ENCODE measurements around the gene CD36. TPM values are rescaled to one million over a fixed set of nuclear protein-coding genes. Genes with fewer than 3 reads are reported as not detected.

The CD36 gene
- total RNA-seq, 1 experiment from 2014 or later = not detected

- no peak for DNase-seq (ENCODE audit: low read depth)
Observed at GRCh38 chr7:80624763-80625162, 13.7 kb upstream of the CD36 start.

DNA sequence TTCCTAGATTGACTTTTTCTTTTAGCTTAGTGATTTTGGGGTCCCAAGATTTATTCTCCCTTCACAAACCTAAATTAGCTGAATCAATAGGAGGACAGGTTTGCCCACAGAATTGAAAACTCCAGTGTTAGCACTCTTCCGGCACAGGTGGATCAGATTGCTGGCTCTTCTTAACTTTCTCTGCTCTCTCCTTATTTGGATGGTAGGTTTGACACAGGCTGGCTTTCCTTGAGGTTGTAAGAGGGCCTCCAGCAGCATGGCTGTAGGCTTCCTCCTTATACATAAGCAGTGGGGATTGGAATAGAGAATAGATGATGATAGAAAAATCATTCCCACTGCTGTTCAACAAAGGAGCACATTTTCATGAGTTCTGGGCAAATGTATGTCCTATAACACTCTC, 9.4 kb upstream of the CD36 start:
- no peak for DNase-seq (ENCODE audit: low read depth)

GRCh38 chr7:80630608-80631405, 7.6 kb upstream of the CD36 start:
- no peak for DNase-seq (ENCODE audit: low read depth)

- no peak for DNase-seq (ENCODE audit: low read depth)
Observed at GRCh38 chr7:80631421-80631820, 7.0 kb upstream of the CD36 start.

- no peak for DNase-seq (ENCODE audit: low read depth)
Observed at GRCh38 chr7:80632139-80632538, 6.3 kb upstream of the CD36 start.

DNA sequence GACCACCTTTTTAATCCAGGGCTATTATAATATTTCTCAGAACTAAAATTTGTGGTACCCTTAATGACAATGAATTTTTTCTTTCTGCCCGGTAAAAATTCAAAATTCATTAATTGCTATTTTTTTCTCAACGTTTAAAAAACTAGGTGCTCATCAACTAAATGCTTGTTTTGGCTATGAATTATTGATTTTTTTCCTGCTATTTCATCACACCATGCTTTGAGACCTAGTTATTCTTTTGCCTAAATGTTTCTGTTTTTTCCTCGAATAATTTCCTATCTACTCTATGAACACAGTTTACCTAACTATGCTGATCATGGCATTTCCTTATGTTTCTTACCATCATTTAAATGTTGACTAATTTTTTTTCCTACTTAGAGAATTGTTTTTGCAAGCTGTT, 5.6 kb upstream of the CD36 start:
- no peak for DNase-seq (ENCODE audit: low read depth)

GRCh38 chr7:80634505-80634904, 3.9 kb upstream of the CD36 start:
- no peak for DNase-seq (ENCODE audit: low read depth)

GRCh38 chr7:80635533-80635932, 2.9 kb upstream of the CD36 start:
- no peak for DNase-seq (ENCODE audit: low read depth)

DNA sequence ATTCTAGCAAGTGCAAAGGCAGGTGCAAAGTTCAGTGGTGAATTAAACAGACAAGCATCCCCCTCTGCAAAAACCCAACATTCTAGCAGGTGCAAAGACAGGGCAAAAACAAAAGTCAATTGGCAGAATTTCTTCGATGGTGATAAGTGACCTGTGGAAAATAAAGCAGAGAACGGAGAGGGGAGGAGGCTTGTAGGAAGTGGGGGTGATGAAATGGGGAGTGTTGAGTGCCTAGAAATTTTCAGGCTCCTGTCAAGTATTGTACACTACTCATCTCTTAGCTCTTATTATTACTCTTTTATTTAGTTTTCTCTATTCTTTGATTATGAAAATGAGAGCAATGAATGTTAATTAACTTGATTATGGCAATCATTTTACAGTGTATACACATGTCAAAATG, 2.4 kb upstream of the CD36 start:
- DNase-seq (ENCODE audit: low read depth) = no peak

GRCh38 chr7:80636709-80637108, 1.7 kb upstream of the CD36 start:
- DNase-seq (ENCODE audit: low read depth) = no peak

- DNase-seq (ENCODE audit: low read depth) = no peak
Observed at GRCh38 chr7:80637454-80637853, 988 bp upstream of the CD36 start.

DNA sequence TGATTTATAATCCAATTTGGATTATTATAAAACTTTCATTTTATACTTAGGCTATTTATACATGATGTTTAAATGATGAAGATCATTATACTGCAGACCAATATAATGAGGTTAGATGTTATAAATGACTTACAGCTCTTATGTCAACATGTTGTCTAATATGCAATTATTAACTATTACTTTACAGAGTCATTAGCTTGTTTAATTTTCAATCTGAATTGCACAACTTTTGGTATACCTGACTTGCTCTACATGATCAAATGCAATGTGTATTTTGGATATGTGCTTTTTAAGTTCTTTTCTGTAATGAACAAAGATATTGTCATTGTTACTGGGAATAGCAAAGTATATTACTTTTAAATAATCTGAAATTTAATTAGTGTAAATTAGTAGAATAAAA, 569 bp downstream of the CD36 start:
- DNase-seq (ENCODE audit: low read depth) = no peak

DNA sequence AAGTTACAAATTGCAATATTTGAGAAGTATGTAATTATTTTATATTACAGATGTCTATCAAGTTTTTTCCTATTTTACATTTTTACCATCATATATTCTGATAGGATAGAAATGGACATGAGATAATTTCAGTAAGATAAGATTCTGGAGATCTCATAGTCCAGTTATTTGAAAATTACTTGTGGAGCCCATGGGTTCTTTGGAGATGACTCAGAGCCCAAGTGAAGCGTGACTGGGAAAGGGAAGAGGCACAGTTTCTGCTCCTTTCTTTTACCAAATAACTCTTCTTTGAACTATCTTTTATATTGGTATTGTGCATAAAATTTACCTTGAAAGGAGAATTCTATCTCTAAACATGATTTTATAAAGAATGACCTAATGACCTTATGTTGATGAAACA, 2.4 kb downstream of the CD36 start:
- peak; percentile 76 for DNase-seq (ENCODE audit: low read depth)

- DNase-seq (ENCODE audit: low read depth) = no peak
Observed at GRCh38 chr7:80641548-80641947, 3.1 kb downstream of the CD36 start.

DNA sequence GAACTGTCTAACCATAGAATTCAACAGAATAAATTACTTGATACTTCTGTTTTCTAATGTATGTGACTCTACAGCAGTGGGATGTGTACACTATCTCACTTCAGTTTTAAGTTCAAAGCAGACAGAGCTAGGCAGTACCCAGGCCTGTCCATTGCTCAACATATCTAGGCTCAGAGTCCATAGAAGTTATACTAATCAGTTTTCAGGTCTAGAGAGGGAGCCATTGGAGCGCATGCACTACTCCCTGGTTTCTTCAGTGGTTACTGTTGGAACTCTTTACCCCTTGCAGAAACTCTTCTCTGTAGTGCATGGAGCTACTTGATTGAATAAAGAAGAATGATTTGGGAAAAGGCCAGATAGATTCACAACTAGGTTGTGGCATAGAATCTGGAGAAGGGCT, 4.4 kb downstream of the CD36 start:
- DNase-seq (ENCODE audit: low read depth) = no peak

- no peak for DNase-seq (ENCODE audit: low read depth)
Observed at GRCh38 chr7:80643336-80643915, 5.0 kb downstream of the CD36 start.

DNA sequence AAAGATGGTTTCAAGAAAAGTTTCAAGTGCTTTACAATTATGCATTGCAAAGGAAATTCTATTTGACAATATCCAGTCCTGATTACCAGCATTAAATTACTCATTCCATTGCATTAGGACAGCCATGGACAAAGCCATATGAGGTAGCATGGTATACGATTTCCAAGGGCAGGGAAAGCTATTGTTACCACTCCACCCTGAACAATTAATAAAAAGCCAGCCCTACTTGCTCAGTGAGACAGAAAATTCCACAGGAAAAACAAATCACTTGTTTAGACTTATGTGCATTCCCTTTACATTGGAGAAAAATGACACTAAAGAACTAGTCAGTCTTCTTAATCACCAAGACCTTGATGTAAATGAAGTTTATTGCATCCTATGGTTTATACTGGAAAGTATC, 5.6 kb downstream of the CD36 start:
- DNase-seq (ENCODE audit: low read depth) = no peak

GRCh38 chr7:80646083-80646865, 7.8 kb downstream of the CD36 start:
- no peak for DNase-seq (ENCODE audit: low read depth)

DNA sequence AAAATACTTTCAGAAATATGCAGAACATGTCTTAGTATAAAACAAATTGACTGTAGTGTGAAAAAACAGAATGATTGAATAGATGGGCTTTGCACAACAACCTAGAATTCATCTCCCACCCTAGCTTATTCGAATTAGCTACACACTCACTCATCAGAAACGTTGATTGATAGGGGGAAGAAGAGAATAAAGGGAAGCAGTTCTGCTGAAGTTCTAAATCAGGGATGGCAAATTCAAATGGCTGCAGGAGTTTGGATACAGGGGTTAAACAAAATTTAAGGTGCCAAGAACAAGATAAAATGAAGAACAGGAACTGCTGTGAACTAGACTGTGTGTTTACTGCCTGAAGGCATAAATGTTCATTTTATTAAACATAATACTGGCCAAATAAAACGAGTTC, 9.0 kb downstream of the CD36 start:
- DNase-seq (ENCODE audit: low read depth) = no peak

DNA sequence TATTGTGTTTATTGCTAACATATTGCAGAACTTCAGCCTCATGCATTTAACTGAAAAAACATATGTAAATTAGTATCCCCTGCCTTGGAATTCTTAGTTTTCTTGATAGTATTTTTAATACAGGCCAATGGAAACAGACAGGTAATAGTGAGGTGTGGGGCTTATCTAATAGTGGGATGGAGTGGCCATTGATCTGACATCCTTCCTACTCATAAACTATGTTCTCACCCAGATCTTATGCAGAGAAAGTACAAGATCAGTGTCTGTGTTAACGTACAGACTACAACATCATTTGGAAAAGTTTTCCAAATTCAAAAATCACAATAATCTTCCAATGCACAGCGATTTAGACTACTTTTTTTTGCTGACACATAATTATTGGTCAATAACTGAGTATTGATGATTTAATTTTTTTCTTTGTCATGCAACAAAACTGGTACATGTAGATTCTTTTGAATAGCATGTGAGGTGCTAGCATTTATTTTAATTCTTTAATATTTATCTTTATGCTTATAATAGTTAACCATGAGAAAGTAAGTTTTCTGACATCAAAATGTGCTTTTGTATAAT, 9.7 kb downstream of the CD36 start:
- no peak for DNase-seq (ENCODE audit: low read depth)

DNA sequence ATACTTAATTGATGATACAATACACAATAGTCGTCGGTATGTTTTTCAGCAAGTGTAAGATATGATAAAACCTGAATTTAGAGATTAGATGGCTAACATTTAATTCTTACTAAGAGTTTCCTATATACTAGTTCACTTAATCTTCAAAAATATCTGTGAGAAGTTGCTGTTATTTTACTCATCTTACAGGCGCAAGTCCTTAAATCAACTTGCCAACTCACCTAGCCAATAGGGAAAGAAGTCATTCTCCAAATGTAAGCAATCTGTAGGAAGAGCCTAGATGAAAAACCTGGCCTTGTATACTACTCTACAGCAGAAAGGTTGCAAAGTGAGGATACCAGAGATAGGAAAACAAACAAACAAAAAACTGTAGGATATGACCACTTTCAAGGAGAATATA, 10.6 kb downstream of the CD36 start:
- no peak for DNase-seq (ENCODE audit: low read depth)

- DNase-seq (ENCODE audit: low read depth) = no peak
Observed at GRCh38 chr7:80650030-80650429, 11.6 kb downstream of the CD36 start.

GRCh38 chr7:80651471-80651870, 13.0 kb downstream of the CD36 start:
- no peak for DNase-seq (ENCODE audit: low read depth)

All from Daoy (cell line).